ENCODE results near the gene TRAT1.

Gene TRAT1

DNA sequence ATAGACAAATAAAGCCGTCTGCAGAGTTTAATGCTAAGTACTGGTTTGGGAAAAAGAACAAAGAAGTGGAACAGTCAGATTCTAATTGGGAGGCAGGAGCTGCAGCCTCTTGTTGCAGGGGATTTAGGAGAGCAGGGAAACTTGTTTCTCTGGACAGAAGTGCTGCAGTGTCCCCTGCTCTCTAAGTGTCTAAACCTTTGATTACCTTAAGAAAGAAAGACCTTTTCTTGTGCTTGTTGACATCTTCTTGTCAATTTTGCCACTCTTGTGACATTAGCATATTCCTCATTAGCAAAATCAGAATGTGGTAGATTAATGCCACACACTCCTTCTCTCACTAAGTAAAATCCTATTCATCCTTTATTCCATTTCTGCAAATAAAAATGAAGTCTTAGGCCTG lies 38.8 kb downstream of the TRAT1 start:
- no peak for DNase-seq

DNA sequence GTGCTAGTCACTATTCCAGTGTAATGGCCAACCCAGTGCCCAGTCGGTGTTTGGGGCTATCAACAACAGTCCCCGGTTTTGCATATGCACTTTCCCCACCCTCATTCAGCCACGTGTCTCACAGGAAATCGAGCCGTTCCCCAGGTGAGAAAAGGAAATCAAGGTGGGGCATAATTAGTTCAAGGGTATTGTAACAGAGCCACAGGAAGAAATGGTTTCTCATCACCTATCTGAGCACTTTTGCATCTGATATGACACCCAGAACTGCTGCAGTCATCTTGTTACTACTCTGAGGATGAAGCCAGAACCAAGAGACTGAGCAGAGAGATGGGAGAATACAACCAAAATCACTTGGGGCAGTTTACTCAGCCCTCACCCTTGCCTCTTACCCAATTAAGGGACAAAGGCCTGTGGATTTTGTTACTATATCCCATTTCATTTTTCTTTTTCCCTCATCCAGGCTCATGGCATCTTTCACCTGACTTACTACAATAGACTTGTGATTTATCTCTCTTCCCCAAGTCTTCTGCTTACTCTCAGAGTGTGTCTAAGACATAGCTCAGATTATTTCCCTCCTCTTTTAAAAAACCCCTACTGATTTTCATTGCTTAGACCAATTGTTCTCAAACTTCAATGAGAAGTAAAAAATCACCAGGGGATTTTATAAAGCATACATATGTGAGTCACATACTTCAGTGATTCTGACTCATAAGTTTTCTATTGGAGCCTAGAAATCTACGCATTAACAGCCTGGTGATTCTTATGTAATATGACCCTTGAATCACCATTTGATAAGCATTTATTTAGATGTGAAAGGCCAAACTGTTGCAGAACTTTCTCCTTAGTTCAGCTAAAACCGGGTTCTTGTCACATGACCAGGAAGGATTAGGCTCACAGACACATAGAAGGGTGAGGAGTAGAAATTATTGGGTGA lies 40.5 kb downstream of the TRAT1 start:
- DNase-seq, result no peak

DNA sequence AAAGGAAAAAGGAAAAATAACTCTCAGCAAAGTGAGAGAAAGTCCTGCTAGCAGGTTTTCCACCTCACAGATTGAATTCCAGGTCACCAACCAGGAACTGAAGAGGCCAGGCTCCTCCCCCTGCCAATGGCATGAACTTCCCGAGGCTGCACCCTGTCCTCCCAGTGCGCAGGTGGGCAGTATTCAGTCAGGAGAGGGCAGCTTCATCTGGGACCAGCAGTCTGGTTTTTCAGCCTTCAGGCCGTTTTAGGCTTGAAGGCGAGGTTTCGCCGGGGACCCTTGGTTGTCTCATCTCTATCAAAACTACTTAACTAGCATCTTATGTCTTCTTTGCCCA lies 41.2 kb downstream of the TRAT1 start:
- no peak for DNase-seq

DNA sequence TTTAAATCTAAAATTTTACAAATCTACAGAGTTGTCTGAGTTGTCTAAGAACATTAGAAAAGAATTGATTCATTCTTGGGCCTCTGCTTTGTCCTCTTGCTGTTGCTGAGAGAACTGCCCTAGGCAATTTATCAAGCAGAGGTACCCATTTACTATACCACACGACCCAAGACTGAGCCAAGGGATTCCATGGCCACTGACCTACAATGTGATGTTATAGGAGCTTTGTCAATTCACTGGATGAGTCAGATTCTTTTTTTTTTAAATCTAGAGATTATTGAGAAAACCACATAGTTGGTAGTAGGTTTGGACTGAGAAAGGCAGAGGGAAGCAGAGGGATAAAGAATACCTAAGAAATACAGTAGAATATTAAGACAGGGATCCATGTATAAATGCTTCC lies 55.3 kb downstream of the TRAT1 start:
- no peak for DNase-seq

DNA sequence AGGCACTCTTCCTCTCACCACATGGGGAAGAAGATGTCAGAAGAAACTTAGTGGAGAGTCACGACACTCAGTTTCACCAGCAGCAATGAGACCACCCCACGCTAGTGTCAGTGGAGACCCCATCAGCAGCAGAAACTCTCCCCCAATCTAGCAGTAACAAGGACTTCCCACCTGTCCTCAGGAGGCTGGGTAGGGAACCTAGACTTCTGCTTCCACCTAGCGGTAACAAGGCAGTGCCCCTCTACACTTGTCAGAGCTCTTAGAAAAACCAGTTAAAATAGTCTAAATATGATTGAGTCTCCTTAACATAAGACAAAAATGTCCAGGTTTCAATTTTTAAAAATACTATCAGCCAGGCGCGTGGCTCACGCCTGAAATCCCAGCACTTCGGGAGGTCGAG lies 57.3 kb downstream of the TRAT1 start:
- DNase-seq, result no peak

DNA sequence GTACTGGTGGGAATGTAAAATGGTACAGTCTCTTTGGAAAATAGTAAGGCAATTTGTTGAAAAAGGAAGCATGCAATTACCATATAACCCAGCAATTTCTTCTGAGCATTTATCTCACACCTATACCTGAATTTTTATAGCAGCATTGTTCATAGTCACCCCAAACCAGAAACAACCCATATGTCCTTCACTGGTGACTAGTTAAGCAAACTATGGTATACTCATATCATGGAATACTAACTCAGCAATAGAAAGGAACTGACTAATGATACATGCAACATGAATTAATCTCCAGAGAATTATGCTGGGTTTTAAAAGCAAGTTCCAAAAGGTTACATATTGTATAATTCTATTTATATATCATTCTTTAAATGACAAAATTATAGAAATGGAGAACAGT lies 60.2 kb downstream of the TRAT1 start:
- no peak for DNase-seq

DNA sequence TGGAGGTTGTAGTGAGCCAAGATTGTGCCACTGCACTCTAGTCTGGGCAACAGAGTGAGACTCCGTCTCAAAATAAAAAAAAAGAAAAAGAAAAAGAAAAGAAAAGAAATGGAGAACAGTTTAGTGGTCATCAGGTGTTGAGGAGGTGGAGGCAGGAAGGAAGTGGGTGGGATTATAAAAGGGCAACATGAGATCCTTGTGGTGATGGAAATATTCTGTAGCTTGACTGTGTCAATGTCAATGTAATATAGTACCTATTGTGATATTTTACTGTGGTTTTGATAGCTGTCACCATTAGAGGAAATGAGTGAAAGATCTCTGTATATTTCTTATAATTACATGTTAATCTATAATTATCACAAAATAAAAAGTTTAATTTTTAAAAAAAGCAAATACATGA lies 60.8 kb downstream of the TRAT1 start:
- no peak for DNase-seq

DNA sequence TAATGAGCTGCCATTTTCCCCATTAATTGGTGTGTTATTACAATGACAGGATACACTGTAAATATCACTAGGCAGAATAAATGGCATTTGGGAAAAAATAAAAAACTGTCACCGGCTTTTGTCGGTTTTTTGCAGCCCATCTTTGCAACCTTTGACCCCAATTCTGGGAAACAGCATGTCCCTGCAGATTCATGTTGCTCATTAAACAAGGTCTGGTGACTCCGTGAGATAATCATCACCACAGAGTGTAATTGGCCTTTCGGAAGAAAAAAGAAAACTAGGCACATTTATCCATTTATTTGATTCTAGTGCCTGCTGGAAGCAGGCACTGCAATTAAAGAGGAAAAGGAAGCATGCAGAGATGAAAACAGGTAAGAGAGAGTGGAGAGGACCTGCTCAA lies 64.5 kb downstream of the TRAT1 start:
- DNase-seq, result no peak

DNA sequence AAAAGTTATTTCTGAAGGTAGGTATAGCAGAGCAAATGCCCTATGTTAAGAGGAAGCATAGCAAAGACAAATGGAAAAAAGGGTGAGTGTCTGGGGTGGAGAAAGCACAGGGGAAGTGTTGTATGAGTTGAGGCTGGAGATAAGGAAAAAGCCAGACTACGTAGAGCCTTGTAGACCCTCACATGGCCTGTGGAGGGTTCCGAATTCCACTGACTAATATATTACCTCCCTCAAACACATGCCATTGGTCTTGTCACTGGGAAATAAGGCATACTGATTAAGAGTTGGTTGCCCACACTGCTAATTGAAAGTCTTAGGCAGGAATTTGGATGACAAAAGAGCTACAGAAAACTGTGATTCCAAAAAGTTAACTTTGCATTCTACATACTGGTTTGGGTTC lies 65.2 kb downstream of the TRAT1 start:
- DNase-seq, result no peak

DNA sequence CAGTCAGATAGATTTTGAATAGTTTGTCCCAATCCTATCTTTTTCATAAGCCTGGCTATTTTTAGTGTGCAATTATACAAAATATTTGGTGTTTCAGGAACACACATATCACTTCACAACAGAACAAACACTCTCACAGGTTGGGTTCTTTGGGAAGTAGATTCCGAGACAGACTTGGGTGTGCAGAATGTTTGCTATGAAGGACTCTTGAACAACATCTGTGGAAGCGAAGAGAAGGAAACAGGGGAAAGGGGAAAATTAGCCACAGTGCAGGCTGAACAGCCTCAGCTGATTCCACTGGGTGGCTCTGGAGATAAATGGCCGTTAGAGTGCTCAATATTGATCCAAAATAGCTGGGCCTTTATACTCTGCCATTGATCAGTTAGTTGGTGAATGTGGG lies 69.2 kb downstream of the TRAT1 start:
- no peak for DNase-seq

DNA sequence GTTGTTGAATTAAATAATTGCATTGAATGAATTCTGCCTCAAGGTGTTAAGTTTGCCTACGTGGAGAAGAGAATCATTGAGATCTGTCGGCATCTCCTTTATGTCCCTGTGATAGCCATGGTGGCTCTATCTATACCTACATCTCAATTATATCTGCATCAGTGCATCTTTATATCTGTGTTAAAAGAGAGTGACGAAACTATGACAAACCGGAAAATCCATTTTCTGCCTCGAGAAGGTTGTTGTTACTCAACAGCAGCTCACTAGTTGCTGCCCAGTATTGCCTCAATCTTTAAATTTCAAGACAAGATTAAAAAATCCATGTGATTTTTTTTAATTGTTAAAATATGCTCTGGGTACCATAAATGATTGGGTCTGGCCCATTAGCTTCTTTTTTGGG lies 72.4 kb downstream of the TRAT1 start:
- no peak for DNase-seq

DNA sequence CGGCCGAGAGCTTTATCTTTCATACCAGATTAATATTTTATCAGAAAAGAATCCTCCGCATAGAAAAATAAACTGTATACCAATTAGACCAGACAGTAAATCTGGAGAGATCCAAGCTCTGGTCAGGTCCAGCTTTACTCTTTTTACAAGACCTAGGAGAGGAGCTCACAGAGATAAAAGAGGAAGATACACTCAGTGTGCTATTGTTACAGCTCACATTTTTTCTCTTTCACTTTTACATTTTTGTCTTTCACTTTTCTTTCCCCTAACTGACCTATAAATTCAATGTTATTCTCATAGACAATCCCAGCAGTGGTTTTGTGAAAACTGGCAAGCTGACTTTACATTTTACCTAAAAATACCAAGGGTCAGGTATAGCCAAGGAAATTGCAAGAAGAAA lies 75.3 kb downstream of the TRAT1 start:
- DNase-seq, result no peak

DNA sequence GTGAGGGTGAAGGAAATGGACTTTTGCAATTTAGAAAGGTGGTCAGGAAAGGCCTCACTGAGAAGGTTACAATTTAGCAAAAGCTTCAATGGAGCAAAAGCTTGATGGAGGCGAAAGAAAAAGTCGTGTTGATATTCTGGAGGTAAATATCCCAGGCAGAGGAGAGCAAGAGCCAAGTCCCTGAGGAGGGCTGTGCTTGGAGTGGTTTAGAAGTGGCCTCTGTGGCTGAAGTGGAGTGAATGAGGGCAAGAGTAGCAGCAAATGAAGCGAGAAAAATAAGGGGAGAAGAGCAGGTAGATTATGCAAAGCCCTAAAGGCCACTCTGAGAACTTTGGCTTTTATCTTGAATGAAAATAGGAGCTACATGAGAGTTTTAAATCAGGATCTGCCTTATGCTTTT lies 76.9 kb downstream of the TRAT1 start:
- DNase-seq, result no peak

Data from anterior cingulate cortex (tissue), 58 donors.